ENCODE results near the gene AACS. TPM values are rescaled to one million over a fixed set of nuclear protein-coding genes. Genes with fewer than 3 reads are reported as not detected.

The AACS gene
- total and polyA plus RNA-seq, 2 of the 13 experiments (the other 11 are each of a cell fraction or from before 2014, with no cell fraction given) = 23.3 to 28.8 TPM

DNA sequence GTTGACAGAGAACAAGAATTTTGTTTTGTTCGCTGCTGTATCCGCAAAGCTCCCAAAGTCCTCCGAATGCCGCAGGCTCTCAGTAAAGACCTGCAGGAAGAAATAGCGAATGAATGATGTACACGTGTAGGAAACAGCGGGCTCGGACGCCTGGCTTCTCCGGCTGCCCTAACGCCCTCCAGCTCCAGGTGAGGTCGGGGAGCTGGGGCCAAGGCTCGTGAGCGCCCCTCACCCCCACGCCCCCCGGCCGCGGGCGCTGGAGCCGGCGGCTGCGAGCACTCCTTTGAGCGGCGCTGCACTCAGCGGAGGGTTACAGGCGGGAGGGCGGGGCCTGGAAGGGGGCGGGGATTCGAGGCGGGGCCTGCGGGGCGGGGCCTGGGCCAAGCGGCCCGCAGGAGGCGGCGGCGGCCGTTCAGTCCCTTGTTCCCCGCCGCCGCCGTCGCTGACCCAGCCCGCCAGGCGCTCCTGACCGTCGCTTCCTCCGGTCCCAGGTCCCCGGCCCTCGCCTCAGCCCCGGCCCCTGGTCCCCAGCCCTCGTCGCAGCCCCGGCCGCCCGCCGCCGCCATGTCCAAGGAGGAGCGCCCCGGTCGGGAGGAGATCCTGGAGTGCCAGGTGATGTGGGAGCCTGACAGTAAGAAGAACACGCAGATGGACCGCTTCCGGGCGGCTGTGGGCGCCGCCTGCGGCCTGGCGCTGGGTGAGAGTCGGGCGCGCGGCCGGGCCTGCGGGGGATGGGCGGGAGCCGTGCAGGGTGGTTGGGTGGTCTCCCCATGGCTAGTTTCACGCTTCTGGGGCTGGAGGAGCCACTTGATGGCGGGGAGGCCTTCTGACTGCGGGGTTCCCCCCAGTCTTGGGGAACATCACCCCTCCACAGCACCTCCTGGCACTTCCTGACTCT is at the start of gene AACS (continued):
- TF ChIP-seq ZNF407 (CRISPR knock-in tag; IDR thresholded peaks at IDR 0.05; ENCODE audit: not compliant biosample characterization) = no peak
- no peak for TF ChIP-seq FIP1L1 (IDR thresholded peaks at IDR 0.05; ENCODE audit: borderline replicate concordance, insufficient read depth, low read depth, low read length)
- no peak for TF ChIP-seq KLF12 (CRISPR knock-in tag; IDR thresholded peaks at IDR 0.05; ENCODE audit: borderline replicate concordance)
- no peak for TF ChIP-seq GABPA (IDR thresholded peaks at IDR 0.05; ENCODE audit: low read depth, low read length)
- no peak for TF ChIP-seq GABPA (CRISPR knock-in tag; IDR thresholded peaks at IDR 0.05; ENCODE audit: low read depth)
- TF ChIP-seq ZNF333 (CRISPR knock-in tag; IDR thresholded peaks at IDR 0.05; ENCODE audit: borderline replicate concordance) = no peak
- no peak for TF ChIP-seq ZNF232 (CRISPR knock-in tag; IDR thresholded peaks at IDR 0.05; ENCODE audit: borderline replicate concordance)
- TF ChIP-seq TAF1 (CRISPR knock-in tag; IDR thresholded peaks at IDR 0.05) = peak; percentile 83
- TF ChIP-seq TGIF2 (CRISPR knock-in tag; IDR thresholded peaks at IDR 0.05) = peak; percentile 26; the same call in 1 of the 2 replicates
- TF ChIP-seq REPIN1 (CRISPR knock-in tag; IDR thresholded peaks at IDR 0.05; ENCODE audit: borderline replicate concordance, low read depth) = no peak
- TF ChIP-seq MTF1 (CRISPR knock-in tag; IDR thresholded peaks at IDR 0.05) = no peak
- TF ChIP-seq ZNF281 (CRISPR knock-in tag; IDR thresholded peaks at IDR 0.05; ENCODE audit: borderline replicate concordance) = peak; percentile 20; the same call in 1 of the 2 replicates
- no peak for TF ChIP-seq ZNF550 (CRISPR knock-in tag; IDR thresholded peaks at IDR 0.05; ENCODE audit: borderline replicate concordance)
- TF ChIP-seq HCFC1 (IDR thresholded peaks at IDR 0.05; ENCODE audit: low read depth, low read length) = no peak
- peak; percentile 66 for TF ChIP-seq HDAC1 (CRISPR knock-in tag; IDR thresholded peaks at IDR 0.05)
- TF ChIP-seq U2AF1 (optimal IDR thresholded peaks at IDR 0.05; ENCODE audit: low read depth, low read length) = no peak
- TF ChIP-seq TOPORS (CRISPR knock-in tag; IDR thresholded peaks at IDR 0.05) = no peak
- no peak for TF ChIP-seq CEBPB (IDR thresholded peaks at IDR 0.05; ENCODE audit: borderline replicate concordance, low read depth, low read length)
- TF ChIP-seq PHF8 (CRISPR knock-in tag; IDR thresholded peaks at IDR 0.05) = peak; percentile 79
